ENCODE data around the gene TRIP10. TPM values are rescaled to one million over a fixed set of nuclear protein-coding genes. Genes with fewer than 3 reads are reported as not detected.

The TRIP10 gene
- total and polyA plus RNA-seq, 2 experiments from 2014 or later: 54.1 to 67.8 TPM

DNA sequence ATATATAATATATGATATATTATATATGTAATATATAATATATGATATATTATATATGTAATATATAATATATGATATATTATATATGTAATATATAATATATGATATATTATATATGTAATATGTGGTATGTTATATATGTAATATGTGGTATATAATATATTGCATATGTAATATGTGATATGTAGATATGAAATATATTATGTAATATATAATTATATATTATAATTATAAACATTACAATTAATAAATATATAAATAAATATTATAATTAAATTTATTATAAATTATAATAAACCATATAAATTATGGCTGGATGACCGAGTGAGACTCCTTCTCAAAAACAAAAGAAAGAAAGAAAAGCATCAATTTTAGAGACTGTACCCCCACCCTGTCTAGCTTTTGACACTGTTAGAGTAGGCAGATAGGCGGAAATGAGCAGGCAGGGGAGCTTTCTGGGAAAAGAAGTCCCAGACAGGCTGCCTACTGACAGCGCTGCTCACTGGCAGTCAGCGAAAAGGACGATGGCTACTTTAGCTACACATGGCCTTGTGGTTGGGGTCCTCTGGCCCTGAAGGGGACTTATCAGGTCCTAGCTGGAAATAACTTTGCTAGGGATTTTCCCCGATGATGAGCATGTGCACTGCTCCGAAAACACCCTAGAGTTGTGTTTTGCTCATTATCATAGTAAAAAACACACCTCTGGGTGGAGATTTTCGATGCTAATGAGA lies 38.7 kb upstream of the TRIP10 start:
- Histone ChIP-seq H3K9me3 (ENCODE audit: low read depth) (no peaks in the 10 kb centered on the region), H3K36me3 (no peaks in the 10 kb centered on the region), H3K4me3 (no peak overlapping the region), H3K4me1 (ENCODE audit: low read depth) (no peaks in the 10 kb centered on the region), H3K27me3 (no peaks in the 10 kb centered on the region), H3K27ac (no peak overlapping the region)
- TF ChIP-seq, protein P1, sequence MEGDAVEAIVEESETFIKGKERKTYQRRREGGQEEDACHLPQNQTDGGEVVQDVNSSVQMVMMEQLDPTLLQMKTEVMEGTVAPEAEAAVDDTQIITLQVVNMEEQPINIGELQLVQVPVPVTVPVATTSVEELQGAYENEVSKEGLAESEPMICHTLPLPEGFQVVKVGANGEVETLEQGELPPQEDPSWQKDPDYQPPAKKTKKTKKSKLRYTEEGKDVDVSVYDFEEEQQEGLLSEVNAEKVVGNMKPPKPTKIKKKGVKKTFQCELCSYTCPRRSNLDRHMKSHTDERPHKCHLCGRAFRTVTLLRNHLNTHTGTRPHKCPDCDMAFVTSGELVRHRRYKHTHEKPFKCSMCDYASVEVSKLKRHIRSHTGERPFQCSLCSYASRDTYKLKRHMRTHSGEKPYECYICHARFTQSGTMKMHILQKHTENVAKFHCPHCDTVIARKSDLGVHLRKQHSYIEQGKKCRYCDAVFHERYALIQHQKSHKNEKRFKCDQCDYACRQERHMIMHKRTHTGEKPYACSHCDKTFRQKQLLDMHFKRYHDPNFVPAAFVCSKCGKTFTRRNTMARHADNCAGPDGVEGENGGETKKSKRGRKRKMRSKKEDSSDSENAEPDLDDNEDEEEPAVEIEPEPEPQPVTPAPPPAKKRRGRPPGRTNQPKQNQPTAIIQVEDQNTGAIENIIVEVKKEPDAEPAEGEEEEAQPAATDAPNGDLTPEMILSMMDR (IDR thresholded peaks at IDR 0.05; ENCODE audit: low read depth, low read length): no peak
- DNase-seq (ENCODE audit: low read depth in 1 of 2, low spot score in 1 of 2): no peak

DNA sequence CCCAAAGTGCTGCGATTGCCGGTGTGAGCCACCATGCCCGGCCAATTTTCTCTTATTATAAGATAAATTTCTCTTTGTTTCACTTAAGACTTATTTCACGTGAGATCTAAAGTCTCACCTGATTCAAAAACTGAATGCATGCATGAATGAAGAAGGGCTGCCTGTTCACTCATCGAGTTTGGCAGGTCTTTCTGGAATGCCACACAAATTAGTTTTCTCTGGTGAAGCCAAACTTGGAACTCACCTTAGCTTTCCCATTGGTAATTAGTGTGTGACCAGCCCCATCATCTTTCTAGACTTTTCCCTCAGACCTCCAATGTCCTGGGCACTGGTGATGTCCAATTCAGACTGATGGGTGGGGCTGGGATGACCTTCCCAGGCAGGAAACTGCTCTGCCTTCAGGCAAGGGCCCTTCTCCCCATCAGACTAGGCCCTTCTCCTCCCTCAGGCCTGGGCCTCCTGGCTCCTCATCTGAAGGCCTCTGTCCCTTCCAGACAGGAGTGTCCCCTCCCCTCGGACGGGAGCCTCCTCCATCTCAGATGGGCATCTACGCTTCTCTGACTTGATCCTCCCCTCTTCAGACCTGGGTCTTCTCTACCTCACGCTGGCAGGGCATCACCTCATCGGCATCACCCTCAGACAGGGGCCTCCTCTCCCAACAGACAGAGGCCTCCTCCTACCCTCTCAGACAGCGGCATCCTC lies 33.4 kb upstream of the TRIP10 start:
- H3K27ac ChIP-seq: no peak overlapping the region
- H3K27me3 ChIP-seq: peaks cover 11% of the 10 kb centered on the region

DNA sequence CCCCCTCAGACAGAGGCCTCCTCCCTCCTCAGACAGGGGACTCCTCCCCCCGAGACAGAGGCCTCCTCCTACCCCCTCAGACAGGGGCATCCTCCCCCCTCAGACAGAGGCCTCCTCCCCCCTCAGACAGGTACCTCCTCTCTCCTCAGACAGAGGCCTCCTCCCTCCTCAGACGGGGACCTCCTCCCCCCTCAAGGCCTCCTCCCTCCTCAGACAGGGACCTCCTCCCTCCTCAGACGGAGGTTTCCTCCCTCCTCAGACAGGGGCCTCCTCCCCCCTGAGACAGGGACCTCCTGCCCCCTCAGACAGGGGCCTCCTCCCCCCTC lies 32.9 kb upstream of the TRIP10 start:
- Histone ChIP-seq H3K4me1 (ENCODE audit: low read depth) (no peaks in the 10 kb centered on the region), H3K9me3 (ENCODE audit: low read depth) (no peaks in the 10 kb centered on the region), H3K4me3 (no peak overlapping the region), H3K27ac (no peak overlapping the region), H3K36me3 (no peaks in the 10 kb centered on the region), H3K27me3 (peaks cover 11% of the 10 kb centered on the region)
- TF ChIP-seq, protein P1 (IDR thresholded peaks at IDR 0.05; ENCODE audit: low read depth, low read length): no peak
- no peak for DNase-seq (ENCODE audit: low read depth in 1 of 2, low spot score in 1 of 2)

More for the DNA sequence above, 33.4 kb upstream of the TRIP10 start:
- TF ChIP-seq, protein P1 (IDR thresholded peaks at IDR 0.05; ENCODE audit: low read depth, low read length): no peak
- Histone ChIP-seq H3K4me1 (ENCODE audit: low read depth) (no peaks in the 10 kb centered on the region), H3K36me3 (no peaks in the 10 kb centered on the region), H3K9me3 (ENCODE audit: low read depth) (no peaks in the 10 kb centered on the region), H3K4me3 (no peak overlapping the region)
- no peak for DNase-seq (ENCODE audit: low read depth in 1 of 2, low spot score in 1 of 2)

DNA sequence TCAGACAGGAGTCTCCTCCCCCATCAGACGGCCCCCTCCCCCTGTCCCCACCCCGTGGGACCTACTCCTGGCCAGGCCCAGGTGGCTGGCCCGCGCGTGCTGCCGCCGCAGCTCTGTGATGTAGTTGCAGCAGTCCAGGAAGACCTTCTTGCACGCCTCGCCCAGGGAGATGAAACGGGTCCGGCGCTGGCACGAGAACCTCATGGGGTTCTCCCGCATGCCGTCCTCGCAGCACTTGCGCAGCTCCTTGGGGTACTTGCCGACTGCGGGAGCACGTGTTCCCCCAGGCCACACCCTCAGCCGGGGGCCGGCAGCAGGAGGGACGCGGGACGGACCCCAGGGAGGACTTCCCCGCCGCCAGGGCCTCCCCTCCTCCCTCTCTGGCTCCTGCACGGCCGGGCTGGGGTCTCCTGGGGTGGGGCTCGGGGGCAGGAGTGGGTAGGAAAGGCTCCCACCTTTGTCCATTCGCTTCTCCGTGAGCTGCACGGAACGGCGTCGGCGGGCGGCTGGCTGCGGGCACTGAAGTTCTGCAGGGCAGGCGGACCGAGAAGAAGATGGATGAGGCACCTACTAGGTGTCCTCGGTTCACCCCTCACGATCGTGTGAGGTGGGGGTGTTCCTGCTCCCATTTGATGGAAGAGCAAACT lies 32.3 kb upstream of the TRIP10 start:
- H3K4me1 ChIP-seq (ENCODE audit: low read depth): no peaks in the 10 kb centered on the region
- H3K27ac ChIP-seq: no peak overlapping the region
- no peak for DNase-seq (ENCODE audit: low read depth in 1 of 2, low spot score in 1 of 2)
- H3K27me3 ChIP-seq: peaks cover 11% of the 10 kb centered on the region
- TF ChIP-seq, protein P1 (IDR thresholded peaks at IDR 0.05; ENCODE audit: low read depth, low read length): no peak
- no peaks in the 10 kb centered on the region for H3K9me3 ChIP-seq (ENCODE audit: low read depth)
- H3K4me3 ChIP-seq: no peak overlapping the region
- H3K36me3 ChIP-seq: no peaks in the 10 kb centered on the region

DNA sequence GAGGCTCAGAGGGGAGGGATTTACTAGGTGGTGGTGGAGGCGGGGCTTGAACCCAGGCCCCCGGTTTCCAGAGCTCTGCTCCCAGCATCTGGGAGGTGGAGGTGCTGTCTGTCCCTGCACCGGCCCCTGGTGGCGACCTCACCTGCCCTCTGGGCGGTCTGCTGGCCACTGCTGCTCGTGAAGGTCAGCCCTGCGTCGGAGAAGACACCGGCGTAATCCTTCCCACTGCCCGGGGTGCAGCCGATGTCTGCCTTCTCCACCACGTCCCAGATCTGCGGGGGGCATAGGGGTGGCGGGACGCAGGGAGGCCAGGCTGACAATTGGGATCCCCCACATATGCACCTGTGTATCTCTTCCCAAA lies 31.8 kb upstream of the TRIP10 start:
- no peaks in the 10 kb centered on the region for H3K4me1 ChIP-seq (ENCODE audit: low read depth)
- TF ChIP-seq, protein P1 (IDR thresholded peaks at IDR 0.05; ENCODE audit: low read depth, low read length): no peak
- H3K27me3 ChIP-seq: peaks cover 11% of the 10 kb centered on the region
- H3K9me3 ChIP-seq (ENCODE audit: low read depth): no peaks in the 10 kb centered on the region
- no peak overlapping the region for H3K27ac ChIP-seq
- no peak overlapping the region for H3K4me3 ChIP-seq
- DNase-seq (ENCODE audit: low read depth in 1 of 2, low spot score in 1 of 2): no peak
- H3K36me3 ChIP-seq: no peaks in the 10 kb centered on the region

Data from cardiac muscle cell (in vitro differentiated cells and primary cell).